Stimulated activated CD8-positive, alpha-beta memory T cell treated with anti-CD3 and anti-CD28 coated beads, Interleukin-4, amount 100 ng/mL, for 48 hours (primary cell): Measurements from ENCODE around the gene EGFL7.
"Not testable (repeated sequence)": the region's sequence is repeated elsewhere in the genome, so short reads cannot be mapped to it uniquely, and the experiment has no call there.

Experiments used
- DNase-seq: peaks from one replicate; pipeline ENCODE4 v3.0.0-alpha.2; 2020

The EGFL7 gene

GRCh38 chr9:136625101-136626065 lies 37.3 kb upstream of the EGFL7 start:
- no peak for DNase-seq

GRCh38 chr9:136626066-136626725 lies 36.5 kb upstream of the EGFL7 start:
- DNase-seq = no peak

- DNase-seq = no peak
Observed at GRCh38 chr9:136626740-136627642, 35.7 kb upstream of the EGFL7 start.

GRCh38 chr9:136627703-136628102 lies 35.0 kb upstream of the EGFL7 start:
- no peak for DNase-seq

GRCh38 chr9:136628268-136628667 lies 34.4 kb upstream of the EGFL7 start:
- DNase-seq = no peak

- no peak for DNase-seq
Observed at GRCh38 chr9:136629001-136629878, 33.5 kb upstream of the EGFL7 start.

- DNase-seq = peak; percentile 81
Observed at GRCh38 chr9:136629879-136630661, 32.6 kb upstream of the EGFL7 start.

- DNase-seq = no peak
Observed at GRCh38 chr9:136630662-136630992, 32.1 kb upstream of the EGFL7 start.

GRCh38 chr9:136631038-136632000 lies 31.4 kb upstream of the EGFL7 start:
- peak; percentile 82 for DNase-seq

- not testable (repeated sequence) for DNase-seq
Observed at GRCh38 chr9:136632072-136632471, 30.6 kb upstream of the EGFL7 start.

- not testable (repeated sequence) for DNase-seq
Observed at GRCh38 chr9:136632491-136633106, 30.1 kb upstream of the EGFL7 start.

- DNase-seq = no peak
Observed at GRCh38 chr9:136634904-136635303, 27.8 kb upstream of the EGFL7 start.

- no peak for DNase-seq
Observed at GRCh38 chr9:136640171-136641111, 22.3 kb upstream of the EGFL7 start.

GRCh38 chr9:136642439-136642921 lies 20.2 kb upstream of the EGFL7 start:
- no peak for DNase-seq

GRCh38 chr9:136643596-136644342 lies 18.9 kb upstream of the EGFL7 start:
- DNase-seq = no peak

- no peak for DNase-seq
Observed at GRCh38 chr9:136644343-136644592, 18.4 kb upstream of the EGFL7 start.

GRCh38 chr9:136644593-136645351 lies 17.9 kb upstream of the EGFL7 start:
- peak; percentile 87 for DNase-seq
